HEK293 (cell line): Measurements from ENCODE around the gene ZNF664.

Source experiments
- ZNF558 ChIP-seq: fragments of 450-650 bp; formaldehyde crosslinking; IDR thresholded peaks from 2 replicates; pipeline ENCODE4 v1.5.1; 2016; ENCODE audit warnings: missing biosample characterization, missing genetic modification characterization
- TF ChIP-seq, protein P1 (sequence below): fragments of 450-650 bp; formaldehyde crosslinking; IDR thresholded peaks from 2 replicates; pipeline ENCODE4 v1.5.1; 2016; ENCODE audit warnings: missing biosample characterization, missing genetic modification characterization

GRCh38 chr12:123972457-123973401 lies at the start of gene ZNF664, which contains the start of gene CCDC92:
- no peak for TF ChIP-seq ZNF558 (tag by site-specific recombination)
- TF ChIP-seq, protein P1, sequence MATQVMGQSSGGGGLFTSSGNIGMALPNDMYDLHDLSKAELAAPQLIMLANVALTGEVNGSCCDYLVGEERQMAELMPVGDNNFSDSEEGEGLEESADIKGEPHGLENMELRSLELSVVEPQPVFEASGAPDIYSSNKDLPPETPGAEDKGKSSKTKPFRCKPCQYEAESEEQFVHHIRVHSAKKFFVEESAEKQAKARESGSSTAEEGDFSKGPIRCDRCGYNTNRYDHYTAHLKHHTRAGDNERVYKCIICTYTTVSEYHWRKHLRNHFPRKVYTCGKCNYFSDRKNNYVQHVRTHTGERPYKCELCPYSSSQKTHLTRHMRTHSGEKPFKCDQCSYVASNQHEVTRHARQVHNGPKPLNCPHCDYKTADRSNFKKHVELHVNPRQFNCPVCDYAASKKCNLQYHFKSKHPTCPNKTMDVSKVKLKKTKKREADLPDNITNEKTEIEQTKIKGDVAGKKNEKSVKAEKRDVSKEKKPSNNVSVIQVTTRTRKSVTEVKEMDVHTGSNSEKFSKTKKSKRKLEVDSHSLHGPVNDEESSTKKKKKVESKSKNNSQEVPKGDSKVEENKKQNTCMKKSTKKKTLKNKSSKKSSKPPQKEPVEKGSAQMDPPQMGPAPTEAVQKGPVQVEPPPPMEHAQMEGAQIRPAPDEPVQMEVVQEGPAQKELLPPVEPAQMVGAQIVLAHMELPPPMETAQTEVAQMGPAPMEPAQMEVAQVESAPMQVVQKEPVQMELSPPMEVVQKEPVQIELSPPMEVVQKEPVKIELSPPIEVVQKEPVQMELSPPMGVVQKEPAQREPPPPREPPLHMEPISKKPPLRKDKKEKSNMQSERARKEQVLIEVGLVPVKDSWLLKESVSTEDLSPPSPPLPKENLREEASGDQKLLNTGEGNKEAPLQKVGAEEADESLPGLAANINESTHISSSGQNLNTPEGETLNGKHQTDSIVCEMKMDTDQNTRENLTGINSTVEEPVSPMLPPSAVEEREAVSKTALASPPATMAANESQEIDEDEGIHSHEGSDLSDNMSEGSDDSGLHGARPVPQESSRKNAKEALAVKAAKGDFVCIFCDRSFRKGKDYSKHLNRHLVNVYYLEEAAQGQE (tag by site-specific recombination): no peak
